ENCODE data around the gene ACTR5.

DNA sequence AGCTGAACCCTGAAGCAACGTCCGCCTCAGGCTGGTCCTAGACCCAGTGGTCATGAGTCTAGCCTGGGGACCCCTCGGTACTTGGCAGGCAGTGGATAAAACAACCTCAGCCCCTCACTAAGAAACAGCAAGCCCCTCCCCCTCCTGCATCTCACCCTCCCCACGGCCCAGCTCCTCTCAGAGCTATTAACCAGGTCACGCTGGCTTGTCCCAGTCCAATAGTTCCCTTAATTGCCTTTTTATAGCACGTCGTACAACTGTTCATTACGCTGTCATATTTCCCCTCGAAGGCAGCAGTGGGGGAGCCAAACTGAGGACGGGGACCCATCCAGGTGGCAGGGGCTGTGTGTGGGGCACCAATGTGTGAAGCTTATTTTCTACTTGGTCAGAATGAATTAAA lies 32.6 kb upstream of the ACTR5 start:
- TF ChIP-seq, protein P1, sequence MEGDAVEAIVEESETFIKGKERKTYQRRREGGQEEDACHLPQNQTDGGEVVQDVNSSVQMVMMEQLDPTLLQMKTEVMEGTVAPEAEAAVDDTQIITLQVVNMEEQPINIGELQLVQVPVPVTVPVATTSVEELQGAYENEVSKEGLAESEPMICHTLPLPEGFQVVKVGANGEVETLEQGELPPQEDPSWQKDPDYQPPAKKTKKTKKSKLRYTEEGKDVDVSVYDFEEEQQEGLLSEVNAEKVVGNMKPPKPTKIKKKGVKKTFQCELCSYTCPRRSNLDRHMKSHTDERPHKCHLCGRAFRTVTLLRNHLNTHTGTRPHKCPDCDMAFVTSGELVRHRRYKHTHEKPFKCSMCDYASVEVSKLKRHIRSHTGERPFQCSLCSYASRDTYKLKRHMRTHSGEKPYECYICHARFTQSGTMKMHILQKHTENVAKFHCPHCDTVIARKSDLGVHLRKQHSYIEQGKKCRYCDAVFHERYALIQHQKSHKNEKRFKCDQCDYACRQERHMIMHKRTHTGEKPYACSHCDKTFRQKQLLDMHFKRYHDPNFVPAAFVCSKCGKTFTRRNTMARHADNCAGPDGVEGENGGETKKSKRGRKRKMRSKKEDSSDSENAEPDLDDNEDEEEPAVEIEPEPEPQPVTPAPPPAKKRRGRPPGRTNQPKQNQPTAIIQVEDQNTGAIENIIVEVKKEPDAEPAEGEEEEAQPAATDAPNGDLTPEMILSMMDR (IDR thresholded peaks at IDR 0.05) = no peak
- no peak for TF ChIP-seq POLR2AphosphoS5 (IDR thresholded peaks at IDR 0.05)

Measured in gastroesophageal sphincter (tissue), 3 donors.